SK-N-SH (cell line): Measurements from ENCODE around the gene FBXO34. TPM values are rescaled to one million over a fixed set of nuclear protein-coding genes. Genes with fewer than 3 reads are reported as not detected.

Source experiments
- CTCF ChIA-PET: fragments of 300-600, 350-600 bp; formaldehyde crosslinking; extraction: SDS; loops from one replicate; lab custom pipeline; 2021; lab: Yijun Ruan, JAX
- POLR2A ChIA-PET: fragments of 350-600 bp; sonication (Branson Sonifier 250); formaldehyde crosslinking; extraction: SDS; loops from one replicate; lab custom pipeline; 2020; ENCODE audit warnings: antibody characterized with exemption, inconsistent platforms; lab: Yijun Ruan, JAX
- DNase-seq: peaks from one replicate; pipeline ENCODE4 v3.0.0; 2012
- H2AFZ ChIP-seq: fragments of 200-600 bp; sonication (generic); 2 replicates; pipeline ENCODE4 v1.8.1; 2016; ENCODE audit warnings: antibody characterized with exemption, mild to moderate bottlenecking, low read depth
- H3F3A ChIP-seq: fragments of 200-600 bp; sonication (generic); replicated peaks from 2 replicates; pipeline ENCODE3; 2016; ENCODE audit warnings: antibody characterized with exemption, mild to moderate bottlenecking; ENCODE audit not compliant: insufficient read depth
- H3K27ac ChIP-seq, 2 experiments: fragments of 200-500 bp in 1 of 2; fragments of 200-600 bp in 1 of 2; sonication (Bioruptor generic) in 1 of 2; sonication (generic), shearing (Covaris generic) in 1 of 2; 2 replicates each; pipeline versions ENCODE4 v1.5.1 to v1.6.1; 2014 to 2016; ENCODE audit warnings: low read depth in 2 of 2, inconsistent platforms in 1 of 2, low read length in 1 of 2, mild to moderate bottlenecking in 1 of 2, mixed read lengths in 1 of 2
- H3K27me3 ChIP-seq: fragments of 200-600 bp; sonication (generic), shearing (Covaris generic); 2 replicates; pipeline ENCODE4 v1.6.1; 2016; ENCODE audit warnings: mixed run types; ENCODE audit not compliant: insufficient read depth
- H3K36me3 ChIP-seq, 2 experiments: fragments of 200-500 bp in 1 of 2; fragments of 200-600 bp in 1 of 2; sonication (Bioruptor generic) in 1 of 2; sonication (generic) in 1 of 2; replicated peaks in 1 of 2; 2 replicates each; pipeline versions ENCODE3 to v1.5.1; 2014 to 2016; ENCODE audit warnings: low read length in 1 of 2, mild to moderate bottlenecking in 1 of 2; ENCODE audit not compliant: insufficient read depth in 2 of 2, control insufficient read depth in 1 of 2
- H3K4me1 ChIP-seq, 2 experiments: fragments of 200-500 bp in 1 of 2; fragments of 200-600 bp in 1 of 2; sonication (Bioruptor generic) in 1 of 2; sonication (generic), shearing (Covaris generic) in 1 of 2; 2 replicates each; pipeline versions ENCODE4 v1.5.1 to v1.6.1; 2014 to 2016; ENCODE audit warnings: low read depth in 1 of 2, low read length in 1 of 2, mixed run types in 1 of 2; ENCODE audit not compliant: insufficient read depth in 2 of 2, control insufficient read depth in 1 of 2
- H3K4me2 ChIP-seq: fragments of 200-600 bp; sonication (generic), shearing (Covaris generic); 2 replicates; pipeline ENCODE4 v1.6.1; 2017; ENCODE audit warnings: mixed run types
- H3K4me3 ChIP-seq, 2 experiments: fragments of 200-500 bp in 1 of 2; fragments of 200-600 bp in 1 of 2; sonication (Bioruptor generic) in 1 of 2; sonication (generic), shearing (Covaris generic) in 1 of 2; 2 replicates each; pipeline versions ENCODE4 v1.5.1 to v1.8.1; 2014 to 2016; ENCODE audit warnings: low read depth in 2 of 2, inconsistent platforms in 1 of 2, low read length in 1 of 2, mild to moderate bottlenecking in 1 of 2, mixed read lengths in 1 of 2, moderate library complexity in 1 of 2
- H3K79me2 ChIP-seq: fragments of 200-600 bp; sonication (generic); 2 replicates; pipeline ENCODE4 v1.8.1; 2017; ENCODE audit warnings: mild to moderate bottlenecking; ENCODE audit not compliant: insufficient read depth
- H3K9ac ChIP-seq: fragments of 200-600 bp; sonication (generic); 2 replicates; pipeline ENCODE4 v1.6.1; 2017; ENCODE audit warnings: mixed run types
- H3K9me2 ChIP-seq: fragments of 200-600 bp; sonication (generic); 2 replicates; pipeline ENCODE4 v1.6.1; 2017; ENCODE audit warnings: mixed run types
- H3K9me3 ChIP-seq: fragments of 200-600 bp; sonication (generic); 2 replicates; pipeline ENCODE4 v1.6.1; 2017; ENCODE audit warnings: mixed run types, mild to moderate bottlenecking, moderate library complexity
- H4K20me1 ChIP-seq: fragments of 200-600 bp; sonication (generic); 2 replicates; pipeline ENCODE4 v1.6.1; 2017; ENCODE audit warnings: mild to moderate bottlenecking, mixed run types; ENCODE audit not compliant: insufficient read depth
- EP300 ChIP-seq, 2 experiments: IDR thresholded peaks; 2 replicates each; pipeline versions ENCODE4 v1.4.0 to v1.6.1; 2012; ENCODE audit warnings: borderline replicate concordance in 1 of 2, low read depth in 1 of 2, low read length in 1 of 2
- FOXM1 ChIP-seq: IDR thresholded peaks from 2 replicates; pipeline ENCODE4 v1.4.0; 2012; ENCODE audit warnings: low read depth, mild to moderate bottlenecking
- GABPA ChIP-seq: IDR thresholded peaks from 2 replicates; pipeline ENCODE4 v1.4.0; 2012; ENCODE audit warnings: low read depth, mild to moderate bottlenecking
- MXI1 ChIP-seq: IDR thresholded peaks from 2 replicates; pipeline ENCODE4 v1.6.1; 2012; ENCODE audit warnings: mild to moderate bottlenecking, low read depth, low read length, improper control_type of control experiment
- NFIC ChIP-seq: IDR thresholded peaks from 2 replicates; pipeline ENCODE4 v1.4.0; 2012; ENCODE audit warnings: borderline replicate concordance
- NRF1 ChIP-seq: IDR thresholded peaks from 2 replicates; pipeline ENCODE4 v1.6.1; 2012; ENCODE audit warnings: low read depth, mild to moderate bottlenecking, low read length
- POLR2AphosphoS5 ChIP-seq: IDR thresholded peaks from 2 replicates; pipeline ENCODE4 v1.6.1; 2012; ENCODE audit warnings: low read depth, low read length
- SIN3A ChIP-seq: IDR thresholded peaks from 2 replicates; pipeline ENCODE4 v1.6.1; 2012; ENCODE audit warnings: low read depth, mild to moderate bottlenecking, low read length, moderate library complexity, borderline replicate concordance
- TAF1 ChIP-seq: IDR thresholded peaks from 2 replicates; pipeline ENCODE4 v1.6.1; 2012; ENCODE audit warnings: low read depth, mild to moderate bottlenecking, low read length, moderate library complexity, borderline replicate concordance
- TEAD4 ChIP-seq: IDR thresholded peaks from 2 replicates; pipeline ENCODE4 v1.4.0; 2012; ENCODE audit warnings: mild to moderate bottlenecking, borderline replicate concordance; ENCODE audit not compliant: insufficient read depth
- USF1 ChIP-seq: IDR thresholded peaks from 2 replicates; pipeline ENCODE4 v1.4.0; 2012; ENCODE audit warnings: low read depth, borderline replicate concordance
- WGBS: methylation state at CpG from one replicate; pipeline ENCODE4 v1.1.6; 2017; ENCODE audit warnings: low lambda C conversion rate; 5-methylcytosine and 5-hydroxymethylcytosine counted together
- polyA plus RNA-seq, 3 experiments: library from polyadenylated mRNA; depleted of rRNA; stranded (reverse); fragments of >200 nt; gene quantifications; 2 replicates each; pipeline ENCODE4 v1.2.3, GENCODE V29; 2012
- TF ChIP-seq, protein P1 (sequence below): IDR thresholded peaks from 2 replicates; pipeline ENCODE4 v1.4.0; 2012; ENCODE audit warnings: low read depth, borderline replicate concordance
- TF ChIP-seq, protein P2 (sequence below): fragments of 150-350 bp; IDR thresholded peaks from 2 replicates; pipeline ENCODE4 v1.6.1; 2017; ENCODE audit warnings: antibody characterized with exemption, low read length, low read depth, borderline replicate concordance

FBXO34 gene
- polyA plus RNA-seq, 1 of the 3 experiments (the other 2 are of a cell fraction): 10.0 TPM

GRCh38 chr14:55329999-55330710 is 58.9 kb downstream of the FBXO34 start:
- Histone ChIP-seq H3K36me3 (no peaks in the 10 kb centered on the region), H3K4me1 (peaks cover 0 to 2% of the 10 kb centered on the region in 2 experiments; a peak in 2 of 4 replicates), H2AFZ (no peak overlapping the region)
- WGBS: 75% methylated on average over 6 of the region's 6 CpGs
- no peak for TF ChIP-seq NFIC
- TF ChIP-seq TEAD4: no peak
- TF ChIP-seq TAF1: no peak
- TF ChIP-seq SIN3A: no peak
- TF ChIP-seq FOXM1: no peak
- TF ChIP-seq EP300 (IDR thresholded peaks at IDR 0.05; ENCODE audit: borderline replicate concordance in 1 of 2, low read depth in 1 of 2, low read length in 1 of 2): no peak
- no peak for TF ChIP-seq POLR2AphosphoS5
- no peak for TF ChIP-seq MXI1
- TF ChIP-seq, all 33 proteins: peak for 0
- ChIA-PET POLR2A (no interaction called here), CTCF (interaction anchor here (1.8 kb wide), 1 partner anchor 25 kb away, joined by 6 read pairs; no protein-coding TSS in a partner anchor)
- Histone ChIP-seq H3K9ac (no peak overlapping the region), H3K9me2 (no peaks in the 10 kb centered on the region), H3K4me3 (no peak overlapping the region), H3K9me3 (no peaks in the 10 kb centered on the region), H3K4me2 (no peak overlapping the region), H3K79me2 (peaks cover 55% of the 10 kb centered on the region), H3K27ac (no peak overlapping the region), H4K20me1 (peaks cover 10% of the 10 kb centered on the region; the same call in 1 of the 2 replicates), H3F3A (peaks cover 8% of the 10 kb centered on the region), H3K27me3 (no peaks in the 10 kb centered on the region)
- no peak for DNase-seq

- POLR2A ChIA-PET: no interaction called here
- 89% methylated on average over 7 of the region's 7 CpGs for WGBS
- no peak overlapping the region for H2AFZ ChIP-seq
- DNase-seq: no peak
- H3K79me2 ChIP-seq: peaks cover 60% of the 10 kb centered on the region
- H3K27me3 ChIP-seq: no peaks in the 10 kb centered on the region
- H3K4me2 ChIP-seq: no peak overlapping the region
- peaks cover 0 to 3% of the 10 kb centered on the region in 2 experiments for H3K36me3 ChIP-seq
- H3K27ac ChIP-seq: no peak overlapping the region
- peaks cover 8% of the 10 kb centered on the region for H3F3A ChIP-seq
- H3K9ac ChIP-seq: no peak overlapping the region
- TF ChIP-seq USF1 (no peak), GABPA (no peak), NRF1 (no peak)
- TF ChIP-seq, protein P1, sequence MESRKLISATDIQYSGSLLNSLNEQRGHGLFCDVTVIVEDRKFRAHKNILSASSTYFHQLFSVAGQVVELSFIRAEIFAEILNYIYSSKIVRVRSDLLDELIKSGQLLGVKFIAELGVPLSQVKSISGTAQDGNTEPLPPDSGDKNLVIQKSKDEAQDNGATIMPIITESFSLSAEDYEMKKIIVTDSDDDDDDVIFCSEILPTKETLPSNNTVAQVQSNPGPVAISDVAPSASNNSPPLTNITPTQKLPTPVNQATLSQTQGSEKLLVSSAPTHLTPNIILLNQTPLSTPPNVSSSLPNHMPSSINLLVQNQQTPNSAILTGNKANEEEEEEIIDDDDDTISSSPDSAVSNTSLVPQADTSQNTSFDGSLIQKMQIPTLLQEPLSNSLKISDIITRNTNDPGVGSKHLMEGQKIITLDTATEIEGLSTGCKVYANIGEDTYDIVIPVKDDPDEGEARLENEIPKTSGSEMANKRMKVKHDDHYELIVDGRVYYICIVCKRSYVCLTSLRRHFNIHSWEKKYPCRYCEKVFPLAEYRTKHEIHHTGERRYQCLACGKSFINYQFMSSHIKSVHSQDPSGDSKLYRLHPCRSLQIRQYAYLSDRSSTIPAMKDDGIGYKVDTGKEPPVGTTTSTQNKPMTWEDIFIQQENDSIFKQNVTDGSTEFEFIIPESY: no peak
- TF ChIP-seq, protein P2, sequence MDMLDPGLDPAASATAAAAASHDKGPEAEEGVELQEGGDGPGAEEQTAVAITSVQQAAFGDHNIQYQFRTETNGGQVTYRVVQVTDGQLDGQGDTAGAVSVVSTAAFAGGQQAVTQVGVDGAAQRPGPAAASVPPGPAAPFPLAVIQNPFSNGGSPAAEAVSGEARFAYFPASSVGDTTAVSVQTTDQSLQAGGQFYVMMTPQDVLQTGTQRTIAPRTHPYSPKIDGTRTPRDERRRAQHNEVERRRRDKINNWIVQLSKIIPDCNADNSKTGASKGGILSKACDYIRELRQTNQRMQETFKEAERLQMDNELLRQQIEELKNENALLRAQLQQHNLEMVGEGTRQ: no peak
- H4K20me1 ChIP-seq: peaks cover 6% of the 10 kb centered on the region; the same call in 1 of the 2 replicates
- no peak overlapping the region for H3K4me3 ChIP-seq
- CTCF ChIA-PET: interaction anchor here (1.0 to 1.5 kb wide), 4 partner anchors 8 to 113 kb away, joined by 3 to 9 read pairs (median 3); no protein-coding TSS in a partner anchor
- H3K9me3 ChIP-seq: no peaks in the 10 kb centered on the region
- no peaks in the 10 kb centered on the region for H3K9me2 ChIP-seq
- H3K4me1 ChIP-seq: peaks cover 0 to 5% of the 10 kb centered on the region in 2 experiments; a peak in 2 of 4 replicates
Measured at GRCh38 chr14:55332654-55333570, 61.7 kb downstream of the FBXO34 start.
